ENCODE results near the gene MRGPRX3.

DNA sequence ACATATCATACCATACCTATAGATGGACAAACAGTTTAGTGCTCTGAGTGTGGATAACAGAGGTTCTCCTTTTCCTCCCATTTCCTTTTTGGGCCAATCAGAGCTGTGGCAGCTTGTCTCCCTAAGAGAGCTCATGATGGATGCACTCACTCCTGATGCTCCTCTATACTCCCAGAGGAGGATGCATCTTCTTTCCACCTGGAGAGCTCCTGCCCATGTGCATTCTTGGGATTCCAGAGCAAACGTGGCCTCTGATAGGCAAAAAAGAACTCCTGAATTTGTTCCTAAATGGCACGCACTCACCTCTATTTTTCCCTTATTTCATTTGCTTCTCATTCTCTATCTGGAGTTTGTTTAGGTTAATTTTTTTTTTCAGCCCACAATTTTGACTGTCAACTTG, 2.9 kb downstream of the MRGPRX3 start:
- TF ChIP-seq POLR2A (IDR thresholded peaks at IDR 0.05) = no peak
- TF ChIP-seq, protein P1, sequence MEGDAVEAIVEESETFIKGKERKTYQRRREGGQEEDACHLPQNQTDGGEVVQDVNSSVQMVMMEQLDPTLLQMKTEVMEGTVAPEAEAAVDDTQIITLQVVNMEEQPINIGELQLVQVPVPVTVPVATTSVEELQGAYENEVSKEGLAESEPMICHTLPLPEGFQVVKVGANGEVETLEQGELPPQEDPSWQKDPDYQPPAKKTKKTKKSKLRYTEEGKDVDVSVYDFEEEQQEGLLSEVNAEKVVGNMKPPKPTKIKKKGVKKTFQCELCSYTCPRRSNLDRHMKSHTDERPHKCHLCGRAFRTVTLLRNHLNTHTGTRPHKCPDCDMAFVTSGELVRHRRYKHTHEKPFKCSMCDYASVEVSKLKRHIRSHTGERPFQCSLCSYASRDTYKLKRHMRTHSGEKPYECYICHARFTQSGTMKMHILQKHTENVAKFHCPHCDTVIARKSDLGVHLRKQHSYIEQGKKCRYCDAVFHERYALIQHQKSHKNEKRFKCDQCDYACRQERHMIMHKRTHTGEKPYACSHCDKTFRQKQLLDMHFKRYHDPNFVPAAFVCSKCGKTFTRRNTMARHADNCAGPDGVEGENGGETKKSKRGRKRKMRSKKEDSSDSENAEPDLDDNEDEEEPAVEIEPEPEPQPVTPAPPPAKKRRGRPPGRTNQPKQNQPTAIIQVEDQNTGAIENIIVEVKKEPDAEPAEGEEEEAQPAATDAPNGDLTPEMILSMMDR (IDR thresholded peaks at IDR 0.05) = no peak
- TF ChIP-seq POLR2AphosphoS5 (IDR thresholded peaks at IDR 0.05) = no peak

Measured in prostate gland (tissue), 2 donors.